Medulla oblongata (tissue), 1 donor: Measurements from ENCODE around the gene FARP1.

Experiments used
- DNase-seq: peaks from one replicate; pipeline ENCODE4 v3.0.0-alpha.2; 2015; ENCODE audit errors: extremely low spot score

Gene FARP1

GRCh38 chr13:98419786-98420553, 277.1 kb downstream of the FARP1 start:
- DNase-seq = no peak

- DNase-seq = no peak
These were observed 277.8 kb downstream of the FARP1 start for GRCh38 chr13:98420554-98421175.

- DNase-seq = no peak
These were observed 279.2 kb downstream of the FARP1 start for GRCh38 chr13:98422046-98422445.

- no peak for DNase-seq
These were observed 280.5 kb downstream of the FARP1 start for GRCh38 chr13:98423417-98423816.

GRCh38 chr13:98427331-98427995, 284.6 kb downstream of the FARP1 start:
- DNase-seq = no peak

GRCh38 chr13:98428256-98428966, 285.5 kb downstream of the FARP1 start:
- no peak for DNase-seq

DNA sequence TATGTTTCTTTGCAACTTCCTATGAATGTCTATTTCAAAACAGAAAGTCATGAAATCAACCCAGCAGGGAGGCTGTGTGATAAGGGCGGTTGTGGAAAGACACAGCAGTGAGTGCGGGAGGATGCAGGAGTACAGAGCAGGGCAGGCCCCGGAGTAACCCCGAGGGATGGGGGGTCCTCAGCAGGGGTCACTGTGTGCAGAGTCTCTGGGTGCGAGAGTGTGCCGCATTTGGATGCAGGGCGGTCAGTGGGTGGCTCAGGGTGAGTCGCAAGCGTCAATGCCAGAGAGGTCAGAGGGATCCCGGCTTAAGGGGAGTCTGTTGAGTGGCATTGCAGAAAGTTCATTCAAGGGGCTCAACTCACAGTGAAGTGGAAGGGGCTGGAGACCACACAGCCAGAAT, 286.2 kb downstream of the FARP1 start:
- DNase-seq = no peak

- no peak for DNase-seq
These were observed 286.6 kb downstream of the FARP1 start for GRCh38 chr13:98429531-98429930.

DNA sequence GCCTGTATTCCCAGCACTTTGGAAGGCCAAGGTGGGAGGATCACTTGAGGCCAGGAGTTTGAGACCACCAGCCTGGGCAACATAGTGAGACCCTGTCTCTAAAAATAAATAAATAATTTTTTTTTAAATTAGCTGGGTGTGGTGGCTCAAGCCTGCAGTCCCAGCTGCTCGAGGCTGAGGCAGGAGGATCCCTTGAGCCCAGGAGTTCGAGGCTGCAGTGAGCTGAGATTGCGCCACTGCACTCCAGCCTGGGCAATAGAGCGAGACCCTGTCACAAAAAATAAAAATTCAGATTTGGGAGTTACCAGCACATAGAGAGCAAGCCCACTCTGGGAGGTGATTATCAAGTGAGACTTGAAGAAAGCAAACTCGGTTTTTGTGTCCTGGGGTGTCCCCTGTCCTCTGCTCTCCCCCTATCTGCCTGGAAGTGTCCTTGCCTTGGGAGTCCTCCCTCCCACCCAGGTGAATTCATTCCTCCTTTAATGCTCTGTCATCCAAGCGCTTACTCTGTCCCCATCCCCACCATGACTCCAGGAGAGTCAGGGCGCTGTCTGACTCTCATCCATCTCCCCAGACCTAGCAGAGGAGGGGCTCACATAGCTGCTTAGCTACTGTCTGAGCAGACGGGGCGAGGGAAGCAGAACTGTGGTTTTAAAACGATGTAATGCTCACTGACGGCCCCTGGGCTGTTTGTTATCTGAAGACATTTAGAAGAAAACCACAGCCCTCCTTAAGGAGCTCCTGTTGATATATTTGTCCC, 287.3 kb downstream of the FARP1 start:
- DNase-seq = no peak

DNA sequence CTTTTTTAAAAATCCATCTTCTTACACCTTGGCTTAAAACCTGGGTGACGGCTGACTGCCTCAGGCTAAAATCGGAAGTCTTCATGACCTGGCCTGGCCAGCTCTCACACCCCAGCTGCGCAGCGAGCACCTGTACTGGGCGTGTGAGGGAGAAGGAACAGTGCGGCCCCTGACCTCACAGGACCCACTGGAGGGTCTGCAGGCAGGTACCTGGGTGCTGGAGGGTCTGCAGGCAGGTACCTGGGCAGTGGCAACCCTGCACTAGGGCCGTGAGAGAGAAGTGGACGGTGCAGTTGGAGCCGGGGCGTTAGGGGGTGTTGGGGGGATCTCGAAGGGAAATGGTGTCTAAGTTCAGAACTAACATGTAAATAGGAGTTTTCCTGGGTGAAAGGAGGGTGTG, 289.7 kb downstream of the FARP1 start:
- no peak for DNase-seq

DNA sequence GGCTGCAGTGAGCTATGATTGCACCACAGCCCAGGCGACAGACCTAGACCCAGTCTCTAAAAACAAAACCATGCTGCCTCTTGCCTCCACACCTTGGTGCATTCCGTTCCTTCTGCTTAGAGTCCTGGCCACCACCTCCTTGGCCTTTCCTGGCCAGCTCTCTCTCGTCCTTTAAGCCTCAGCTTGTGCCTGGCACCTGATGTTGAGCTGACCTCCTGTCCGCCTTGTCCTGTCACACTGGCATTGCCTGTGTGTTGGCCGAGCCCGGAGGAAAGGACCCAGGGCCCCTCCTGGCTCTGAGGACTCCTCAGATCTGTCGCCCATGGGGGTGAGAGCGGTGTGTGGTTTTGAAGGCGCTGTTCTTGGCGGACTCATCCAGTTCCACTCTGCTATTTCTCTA, 290.8 kb downstream of the FARP1 start:
- no peak for DNase-seq

- no peak for DNase-seq
These were observed 291.2 kb downstream of the FARP1 start for GRCh38 chr13:98434060-98434459.

DNA sequence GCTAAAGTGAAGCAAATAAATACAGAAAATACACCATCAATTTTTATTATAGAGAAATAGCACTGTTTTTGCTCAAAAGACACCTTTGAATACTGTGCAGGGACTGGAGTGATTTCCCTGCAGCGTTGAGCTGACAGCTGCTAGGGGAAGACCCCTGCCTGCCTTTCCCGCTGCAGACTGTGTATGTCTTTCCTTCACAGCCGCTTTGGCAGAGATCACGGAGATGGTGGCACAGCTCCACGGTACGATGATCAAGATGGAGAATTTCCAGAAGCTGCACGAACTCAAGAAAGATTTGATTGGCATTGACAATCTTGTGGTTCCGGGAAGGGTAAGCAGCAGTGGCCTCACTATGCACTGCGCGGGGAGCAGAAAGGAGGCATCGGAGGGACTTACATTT, 292.5 kb downstream of the FARP1 start:
- DNase-seq = no peak

DNA sequence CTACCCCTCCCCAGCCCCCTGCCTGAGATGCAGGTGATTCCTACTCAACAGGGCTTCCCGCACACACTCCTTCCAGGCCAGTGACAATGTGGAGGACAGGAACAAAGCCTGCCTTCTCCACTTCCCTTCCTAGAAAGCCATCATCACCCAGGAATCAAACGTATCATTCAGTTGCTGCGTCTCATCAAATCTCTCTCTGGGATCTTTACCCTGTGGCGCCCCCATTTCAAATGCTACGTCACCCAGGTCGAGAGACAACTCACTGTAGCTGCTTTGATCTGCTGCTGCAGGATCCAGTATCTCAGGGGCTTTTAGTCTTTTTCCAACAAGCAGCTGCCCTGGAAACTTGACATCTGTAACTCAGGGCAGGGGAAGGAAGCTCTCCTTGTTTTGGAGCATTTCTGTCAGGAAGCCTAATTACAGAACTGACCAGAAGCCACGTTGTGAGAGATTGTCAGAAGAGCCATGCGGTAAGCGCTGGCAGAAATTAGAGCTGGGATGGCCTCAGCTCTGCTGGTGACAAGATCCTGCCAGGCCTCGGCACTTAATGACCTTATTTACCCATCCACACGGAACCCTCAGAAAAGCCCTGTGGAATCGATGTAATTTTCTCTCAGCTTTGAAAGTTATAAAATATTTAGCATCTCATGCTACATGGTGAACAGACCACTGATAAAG, 293.5 kb downstream of the FARP1 start:
- DNase-seq = no peak

DNA sequence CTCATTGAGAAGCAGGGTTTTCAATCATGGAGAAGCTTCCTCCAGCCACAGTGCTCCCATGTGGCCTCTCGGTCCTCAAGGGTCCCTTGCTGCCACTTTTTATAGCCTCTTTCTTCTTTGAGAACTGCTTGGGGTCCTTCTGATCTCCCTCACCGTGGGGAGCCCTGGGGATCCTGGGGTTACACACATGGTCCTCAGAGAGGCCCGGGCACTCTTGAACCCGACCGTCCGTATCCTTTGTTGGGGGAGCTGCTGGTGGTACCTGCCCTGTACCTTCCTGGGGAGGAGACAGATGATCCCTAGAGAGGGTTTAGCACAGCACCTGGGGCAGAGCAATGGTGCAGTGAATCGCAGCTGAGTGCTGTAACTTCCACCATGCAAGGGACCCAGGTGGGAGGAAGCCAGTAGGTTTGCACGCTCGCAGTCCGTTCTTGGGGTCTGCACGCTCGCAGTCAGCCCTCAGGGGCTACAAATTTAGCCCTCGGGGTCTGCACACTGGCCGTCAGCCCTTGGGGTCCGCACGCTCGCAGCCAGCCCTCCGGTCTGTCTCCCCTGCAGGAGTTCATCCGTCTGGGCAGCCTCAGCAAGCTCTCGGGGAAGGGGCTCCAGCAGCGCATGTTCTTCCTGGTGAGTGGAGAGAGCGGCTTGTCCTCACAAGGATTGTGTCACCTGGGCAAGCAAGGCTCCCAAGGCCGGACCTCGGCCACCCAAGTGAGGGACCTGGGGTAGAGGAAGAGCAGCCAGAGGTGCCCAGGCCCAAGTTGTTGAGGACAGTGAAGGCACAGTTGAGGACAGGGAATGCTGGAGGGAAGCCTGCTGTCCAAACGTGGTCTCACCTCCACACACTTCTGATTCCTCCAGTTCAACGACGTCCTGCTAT, 295.6 kb downstream of the FARP1 start:
- no peak for DNase-seq

DNA sequence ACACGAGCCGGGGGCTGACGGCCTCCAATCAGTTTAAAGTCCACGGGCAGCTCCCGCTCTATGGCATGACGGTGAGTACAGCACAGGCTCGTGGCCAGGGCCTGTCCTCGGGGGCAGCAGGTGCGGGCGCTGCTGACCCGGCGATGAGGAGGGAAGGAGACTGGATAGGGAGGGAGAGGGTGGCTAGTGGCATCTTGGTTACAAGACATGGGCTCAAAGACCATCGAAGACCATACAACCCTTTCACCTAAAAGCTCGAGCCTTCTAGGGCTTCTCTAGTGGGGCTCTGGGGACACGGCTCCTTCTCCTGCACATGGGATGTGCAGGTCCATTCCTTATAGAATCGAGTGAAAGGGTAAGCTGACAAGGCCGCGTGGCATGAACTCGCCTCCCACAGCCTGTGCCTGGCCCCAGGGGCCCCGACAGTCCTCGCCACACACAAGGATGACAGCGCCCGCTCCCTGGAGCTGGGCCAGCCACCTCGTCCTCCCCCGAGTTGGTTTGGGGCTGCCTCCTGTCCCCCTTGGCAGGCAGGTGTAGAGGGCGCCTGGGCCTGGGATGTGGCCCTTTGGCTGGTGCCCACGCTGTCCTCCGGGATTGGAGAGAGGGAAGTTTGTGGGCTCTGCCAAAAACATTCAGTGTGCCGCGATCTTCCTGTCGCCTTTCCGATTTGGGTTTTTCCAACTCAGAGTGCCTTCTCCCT, 296.4 kb downstream of the FARP1 start:
- DNase-seq = no peak

DNA sequence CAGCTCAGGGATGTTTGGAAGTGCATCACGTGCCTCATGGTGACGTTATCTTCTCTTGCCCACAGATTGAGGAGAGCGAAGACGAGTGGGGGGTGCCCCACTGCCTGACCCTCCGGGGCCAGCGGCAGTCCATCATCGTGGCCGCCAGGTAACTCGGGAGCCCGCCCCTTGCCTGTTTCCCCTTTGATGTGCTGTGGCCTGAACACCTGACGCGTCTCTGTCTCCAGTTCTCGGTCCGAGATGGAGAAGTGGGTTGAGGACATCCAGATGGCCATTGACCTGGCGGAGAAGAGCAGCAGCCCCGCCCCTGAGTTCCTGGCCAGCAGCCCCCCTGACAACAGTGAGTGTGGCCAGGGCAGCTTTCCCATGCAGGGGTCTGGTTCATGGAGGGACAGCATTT, 297.0 kb downstream of the FARP1 start:
- no peak for DNase-seq

- no peak for DNase-seq
These were observed 297.6 kb downstream of the FARP1 start for GRCh38 chr13:98440390-98441055.
